ENCODE measurements around the gene SPAG16.

DNA sequence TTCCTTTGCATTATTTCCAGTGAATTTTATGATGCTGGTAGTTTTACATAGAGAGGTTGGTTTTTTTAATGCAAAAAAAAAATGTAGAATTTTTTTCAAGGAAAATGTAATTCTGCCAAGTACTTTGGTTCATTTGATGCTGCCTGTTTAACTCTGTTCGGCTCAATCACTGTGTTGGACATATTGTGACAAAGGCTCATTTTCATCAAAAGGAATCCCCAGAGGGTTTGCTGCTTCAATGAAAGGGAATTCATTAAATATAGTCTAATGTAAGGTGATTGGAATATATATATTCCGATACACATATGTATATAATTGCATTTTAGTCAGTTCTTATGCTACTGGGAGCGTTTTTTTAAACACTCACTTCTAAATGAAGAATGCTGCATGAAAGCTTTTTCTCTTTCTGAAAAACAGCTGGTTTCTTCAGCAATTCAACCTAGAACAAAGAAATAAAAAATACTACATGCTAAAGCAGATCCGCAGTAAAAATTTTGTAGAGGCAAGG is 812.0 kb downstream of the SPAG16 start:
- no peak for TF ChIP-seq ZNF747 (tag by site-specific recombination; IDR thresholded peaks at IDR 0.05)
- TF ChIP-seq, protein P1, sequence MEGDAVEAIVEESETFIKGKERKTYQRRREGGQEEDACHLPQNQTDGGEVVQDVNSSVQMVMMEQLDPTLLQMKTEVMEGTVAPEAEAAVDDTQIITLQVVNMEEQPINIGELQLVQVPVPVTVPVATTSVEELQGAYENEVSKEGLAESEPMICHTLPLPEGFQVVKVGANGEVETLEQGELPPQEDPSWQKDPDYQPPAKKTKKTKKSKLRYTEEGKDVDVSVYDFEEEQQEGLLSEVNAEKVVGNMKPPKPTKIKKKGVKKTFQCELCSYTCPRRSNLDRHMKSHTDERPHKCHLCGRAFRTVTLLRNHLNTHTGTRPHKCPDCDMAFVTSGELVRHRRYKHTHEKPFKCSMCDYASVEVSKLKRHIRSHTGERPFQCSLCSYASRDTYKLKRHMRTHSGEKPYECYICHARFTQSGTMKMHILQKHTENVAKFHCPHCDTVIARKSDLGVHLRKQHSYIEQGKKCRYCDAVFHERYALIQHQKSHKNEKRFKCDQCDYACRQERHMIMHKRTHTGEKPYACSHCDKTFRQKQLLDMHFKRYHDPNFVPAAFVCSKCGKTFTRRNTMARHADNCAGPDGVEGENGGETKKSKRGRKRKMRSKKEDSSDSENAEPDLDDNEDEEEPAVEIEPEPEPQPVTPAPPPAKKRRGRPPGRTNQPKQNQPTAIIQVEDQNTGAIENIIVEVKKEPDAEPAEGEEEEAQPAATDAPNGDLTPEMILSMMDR (tag by site-specific recombination; IDR thresholded peaks at IDR 0.05): no peak
- no peak for TF ChIP-seq PRDM1 (tag by site-specific recombination; IDR thresholded peaks at IDR 0.05)
- no peak for TF ChIP-seq KLF9 (tag by site-specific recombination; IDR thresholded peaks at IDR 0.05; ENCODE audit: low read depth)
- TF ChIP-seq SCRT1 (tag by site-specific recombination; IDR thresholded peaks at IDR 0.05; ENCODE audit: borderline replicate concordance): no peak
- TF ChIP-seq, protein P2, sequence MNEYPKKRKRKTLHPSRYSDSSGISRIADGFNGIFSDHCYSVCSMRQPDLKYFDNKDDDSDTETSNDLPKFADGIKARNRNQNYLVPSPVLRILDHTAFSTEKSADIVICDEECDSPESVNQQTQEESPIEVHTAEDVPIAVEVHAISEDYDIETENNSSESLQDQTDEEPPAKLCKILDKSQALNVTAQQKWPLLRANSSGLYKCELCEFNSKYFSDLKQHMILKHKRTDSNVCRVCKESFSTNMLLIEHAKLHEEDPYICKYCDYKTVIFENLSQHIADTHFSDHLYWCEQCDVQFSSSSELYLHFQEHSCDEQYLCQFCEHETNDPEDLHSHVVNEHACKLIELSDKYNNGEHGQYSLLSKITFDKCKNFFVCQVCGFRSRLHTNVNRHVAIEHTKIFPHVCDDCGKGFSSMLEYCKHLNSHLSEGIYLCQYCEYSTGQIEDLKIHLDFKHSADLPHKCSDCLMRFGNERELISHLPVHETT (tag by site-specific recombination; IDR thresholded peaks at IDR 0.05): no peak
- no peak for TF ChIP-seq ZNF660 (tag by site-specific recombination; IDR thresholded peaks at IDR 0.05)
- TF ChIP-seq ZBTB7A (tag by site-specific recombination; IDR thresholded peaks at IDR 0.05; ENCODE audit: low read depth): no peak
- no peak for TF ChIP-seq ZFP37 (tag by site-specific recombination; IDR thresholded peaks at IDR 0.05)
- TF ChIP-seq, protein P3, sequence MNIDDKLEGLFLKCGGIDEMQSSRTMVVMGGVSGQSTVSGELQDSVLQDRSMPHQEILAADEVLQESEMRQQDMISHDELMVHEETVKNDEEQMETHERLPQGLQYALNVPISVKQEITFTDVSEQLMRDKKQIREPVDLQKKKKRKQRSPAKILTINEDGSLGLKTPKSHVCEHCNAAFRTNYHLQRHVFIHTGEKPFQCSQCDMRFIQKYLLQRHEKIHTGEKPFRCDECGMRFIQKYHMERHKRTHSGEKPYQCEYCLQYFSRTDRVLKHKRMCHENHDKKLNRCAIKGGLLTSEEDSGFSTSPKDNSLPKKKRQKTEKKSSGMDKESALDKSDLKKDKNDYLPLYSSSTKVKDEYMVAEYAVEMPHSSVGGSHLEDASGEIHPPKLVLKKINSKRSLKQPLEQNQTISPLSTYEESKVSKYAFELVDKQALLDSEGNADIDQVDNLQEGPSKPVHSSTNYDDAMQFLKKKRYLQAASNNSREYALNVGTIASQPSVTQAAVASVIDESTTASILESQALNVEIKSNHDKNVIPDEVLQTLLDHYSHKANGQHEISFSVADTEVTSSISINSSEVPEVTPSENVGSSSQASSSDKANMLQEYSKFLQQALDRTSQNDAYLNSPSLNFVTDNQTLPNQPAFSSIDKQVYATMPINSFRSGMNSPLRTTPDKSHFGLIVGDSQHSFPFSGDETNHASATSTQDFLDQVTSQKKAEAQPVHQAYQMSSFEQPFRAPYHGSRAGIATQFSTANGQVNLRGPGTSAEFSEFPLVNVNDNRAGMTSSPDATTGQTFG (tag by site-specific recombination; IDR thresholded peaks at IDR 0.05; ENCODE audit: borderline replicate concordance): no peak
- no peak for TF ChIP-seq ZNF571 (tag by site-specific recombination; IDR thresholded peaks at IDR 0.05)
